Keratinocyte (primary cell): Measurements from ENCODE around the gene HSPA8.

ENCODE experiments used
- EZH2 ChIP-seq: IDR thresholded peaks from one replicate; pipeline ENCODE4 v1.6.1; 2012; ENCODE audit warnings: inconsistent platforms, mild to moderate bottlenecking, low read length, moderate library complexity
- TF ChIP-seq, protein P1 (sequence below), 3 experiments: IDR thresholded peaks in 1 of 3; conservative IDR thresholded peaks in 1 of 3; optimal IDR thresholded peaks in 1 of 3; 2 replicates in 2 of 3; 3 replicates in 1 of 3; pipeline versions ENCODE3 to v1.5.1; 2011; ENCODE audit warnings: low read length in 3 of 3, mild to moderate bottlenecking in 3 of 3, moderate library complexity in 2 of 3, control low read depth in 1 of 3, inconsistent platforms in 1 of 3; ENCODE audit not compliant: insufficient read depth in 2 of 3; ENCODE audit errors: extremely low read depth in 1 of 3

DNA sequence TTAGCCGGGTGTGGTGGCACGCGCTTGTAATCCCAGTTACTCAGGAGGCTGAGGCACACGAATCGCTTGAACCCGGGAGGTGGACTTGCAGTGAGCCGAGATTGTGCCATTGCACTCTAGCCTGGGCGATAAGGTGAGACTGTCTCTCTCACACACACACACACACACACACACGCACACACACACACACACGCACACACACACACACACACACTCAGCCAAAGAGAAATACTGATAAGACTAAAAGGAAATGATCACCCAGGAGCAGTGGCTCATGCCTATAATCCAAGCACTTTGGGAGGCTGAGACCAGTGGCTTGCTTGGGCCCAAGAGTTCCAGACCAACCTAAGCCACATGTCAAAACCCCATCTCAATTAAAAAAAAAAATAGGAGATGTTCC lies 20.8 kb downstream of the HSPA8 start:
- TF ChIP-seq, protein P1, sequence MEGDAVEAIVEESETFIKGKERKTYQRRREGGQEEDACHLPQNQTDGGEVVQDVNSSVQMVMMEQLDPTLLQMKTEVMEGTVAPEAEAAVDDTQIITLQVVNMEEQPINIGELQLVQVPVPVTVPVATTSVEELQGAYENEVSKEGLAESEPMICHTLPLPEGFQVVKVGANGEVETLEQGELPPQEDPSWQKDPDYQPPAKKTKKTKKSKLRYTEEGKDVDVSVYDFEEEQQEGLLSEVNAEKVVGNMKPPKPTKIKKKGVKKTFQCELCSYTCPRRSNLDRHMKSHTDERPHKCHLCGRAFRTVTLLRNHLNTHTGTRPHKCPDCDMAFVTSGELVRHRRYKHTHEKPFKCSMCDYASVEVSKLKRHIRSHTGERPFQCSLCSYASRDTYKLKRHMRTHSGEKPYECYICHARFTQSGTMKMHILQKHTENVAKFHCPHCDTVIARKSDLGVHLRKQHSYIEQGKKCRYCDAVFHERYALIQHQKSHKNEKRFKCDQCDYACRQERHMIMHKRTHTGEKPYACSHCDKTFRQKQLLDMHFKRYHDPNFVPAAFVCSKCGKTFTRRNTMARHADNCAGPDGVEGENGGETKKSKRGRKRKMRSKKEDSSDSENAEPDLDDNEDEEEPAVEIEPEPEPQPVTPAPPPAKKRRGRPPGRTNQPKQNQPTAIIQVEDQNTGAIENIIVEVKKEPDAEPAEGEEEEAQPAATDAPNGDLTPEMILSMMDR (optimal IDR thresholded peaks at IDR 0.05 in 1 of 3, IDR thresholded peaks at IDR 0.05 in 1 of 3, conservative IDR thresholded peaks at IDR 0.05 in 1 of 3; ENCODE audit: extremely low read depth in 1 of 3, insufficient read depth in 2 of 3, low read length in 3 of 3), result no peak
- TF ChIP-seq EZH2, result no peak
